HEK293 (cell line): ENCODE measurements around the gene C1orf198.

ENCODE experiments used
- CTCF ChIA-PET: fragments of 350-600 bp; formaldehyde crosslinking; extraction: SDS; loops from one replicate; lab custom pipeline; 2021; ENCODE audit warnings: antibody characterized with exemption; lab: Yijun Ruan, JAX
- POLR2A ChIA-PET: fragments of 300-600 bp; formaldehyde crosslinking; extraction: SDS; loops from one replicate; lab custom pipeline; 2020; ENCODE audit warnings: antibody characterized with exemption, inconsistent platforms; lab: Yijun Ruan, JAX
- H3K27ac ChIP-seq: fragments of 200-500 bp; sonication (Bioruptor generic); 2 replicates; pipeline ENCODE4 v1.5.1; 2014; ENCODE audit warnings: low read depth, low read length, control low read depth, inconsistent platforms; ENCODE audit errors: extremely low read depth
- H3K36me3 ChIP-seq, 2 experiments: fragments of 200-500 bp in 1 of 2; sonication (Bioruptor generic) in 1 of 2; 1 replicate in 1 of 2; 2 replicates in 1 of 2; pipeline ENCODE4 v1.5.1; 2014 to 2017; ENCODE audit warnings: inconsistent platforms in 2 of 2, low read length in 2 of 2; ENCODE audit not compliant: control insufficient read depth in 2 of 2, insufficient read depth in 1 of 2
- H3K4me1 ChIP-seq: fragments of 200-500 bp; sonication (Bioruptor generic); 2 replicates; pipeline ENCODE4 v1.5.1; 2014; ENCODE audit warnings: mild to moderate bottlenecking, low read length, inconsistent platforms; ENCODE audit not compliant: control insufficient read depth, insufficient read depth
- H3K4me3 ChIP-seq: 2 replicates; pipeline ENCODE4 v1.5.1; 2011; ENCODE audit warnings: low read depth, mild to moderate bottlenecking, control low read depth, low read length, moderate library complexity
- H3K9me3 ChIP-seq: fragments of 200-500 bp; sonication (Bioruptor generic); 2 replicates; pipeline ENCODE4 v1.5.1; 2014; ENCODE audit warnings: low read depth, low read length, inconsistent platforms; ENCODE audit not compliant: control insufficient read depth, insufficient read depth
- BCL6B ChIP-seq: fragments of 450-650 bp; formaldehyde crosslinking; IDR thresholded peaks from 2 replicates; pipeline ENCODE4 v1.5.1; 2017; ENCODE audit warnings: missing biosample characterization, missing genetic modification characterization
- GLI2 ChIP-seq: fragments of 450-650 bp; formaldehyde crosslinking; IDR thresholded peaks from 2 replicates; pipeline ENCODE4; 2017; ENCODE audit warnings: missing biosample characterization, missing genetic modification characterization, low read depth, borderline replicate concordance
- IKZF3 ChIP-seq: fragments of 450-650 bp; IDR thresholded peaks from 2 replicates; pipeline ENCODE4 v1.5.0; 2018; ENCODE audit warnings: missing biosample characterization, mild to moderate bottlenecking, missing genetic modification characterization, moderate library complexity
- KLF10 ChIP-seq: fragments of 450-650 bp; IDR thresholded peaks from 2 replicates; pipeline ENCODE4 v1.5.1; 2018; ENCODE audit warnings: missing biosample characterization, mild to moderate bottlenecking, missing genetic modification characterization
- KLF7 ChIP-seq: fragments of 450-650 bp; formaldehyde crosslinking; IDR thresholded peaks from 2 replicates; pipeline ENCODE4 v1.5.1; 2016; ENCODE audit warnings: missing biosample characterization, missing genetic modification characterization, borderline replicate concordance
- KLF8 ChIP-seq: fragments of 450-650 bp; formaldehyde crosslinking; IDR thresholded peaks from 2 replicates; pipeline ENCODE4 v1.5.1; 2016; ENCODE audit warnings: missing biosample characterization, missing genetic modification characterization
- YY2 ChIP-seq: fragments of 450-650 bp; formaldehyde crosslinking; IDR thresholded peaks from 2 replicates; pipeline ENCODE4 v1.5.1; 2016; ENCODE audit warnings: missing biosample characterization, missing genetic modification characterization
- ZBTB1 ChIP-seq: fragments of 450-650 bp; formaldehyde crosslinking; IDR thresholded peaks from 2 replicates; pipeline ENCODE4 v1.5.1; 2016; ENCODE audit warnings: missing biosample characterization, missing genetic modification characterization
- ZBTB48 ChIP-seq: fragments of 450-650 bp; formaldehyde crosslinking; IDR thresholded peaks from 2 replicates; pipeline ENCODE4 v1.5.1; 2016; ENCODE audit warnings: missing biosample characterization, missing genetic modification characterization
- ZBTB8A ChIP-seq: fragments of 450-650 bp; formaldehyde crosslinking; IDR thresholded peaks from 2 replicates; pipeline ENCODE4 v1.5.1; 2016; ENCODE audit warnings: missing biosample characterization, missing genetic modification characterization
- ZFP41 ChIP-seq: fragments of 450-650 bp; formaldehyde crosslinking; IDR thresholded peaks from 2 replicates; pipeline ENCODE4 v1.5.1; 2016; ENCODE audit warnings: missing biosample characterization, missing genetic modification characterization, borderline replicate concordance
- ZNF114 ChIP-seq: fragments of 450-650 bp; formaldehyde crosslinking; IDR thresholded peaks from 2 replicates; pipeline ENCODE4 v1.5.0; 2017; ENCODE audit warnings: missing biosample characterization, missing genetic modification characterization
- ZNF155 ChIP-seq: fragments of 450-650 bp; formaldehyde crosslinking; IDR thresholded peaks from 2 replicates; pipeline ENCODE4 v1.5.1; 2016; ENCODE audit warnings: missing biosample characterization, missing genetic modification characterization
- ZNF184 ChIP-seq: fragments of 450-650 bp; IDR thresholded peaks from 2 replicates; pipeline ENCODE4 v1.5.1; 2018; ENCODE audit warnings: missing biosample characterization, mild to moderate bottlenecking, missing genetic modification characterization
- ZNF280C ChIP-seq: fragments of 450-650 bp; formaldehyde crosslinking; IDR thresholded peaks from 2 replicates; pipeline ENCODE4 v1.5.1; 2016; ENCODE audit warnings: missing biosample characterization, missing genetic modification characterization
- ZNF335 ChIP-seq: fragments of 450-650 bp; formaldehyde crosslinking; conservative IDR thresholded peaks from 2 replicates; pipeline ENCODE4 v1.5.1; 2016; ENCODE audit warnings: missing biosample characterization, missing genetic modification characterization
- ZNF404 ChIP-seq: fragments of 450-650 bp; formaldehyde crosslinking; IDR thresholded peaks from 2 replicates; pipeline ENCODE4 v1.5.1; 2017; ENCODE audit warnings: missing biosample characterization, missing genetic modification characterization
- ZNF426 ChIP-seq: fragments of 450-650 bp; formaldehyde crosslinking; IDR thresholded peaks from 2 replicates; pipeline ENCODE4 v1.5.1; 2017; ENCODE audit warnings: missing biosample characterization, missing genetic modification characterization, mild to moderate bottlenecking, inconsistent platforms, moderate library complexity
- ZNF449 ChIP-seq: fragments of 450-650 bp; formaldehyde crosslinking; IDR thresholded peaks from 2 replicates; pipeline ENCODE4 v1.5.1; 2017; ENCODE audit warnings: missing biosample characterization, mild to moderate bottlenecking, missing genetic modification characterization, moderate library complexity
- ZNF521 ChIP-seq: fragments of 450-650 bp; formaldehyde crosslinking; IDR thresholded peaks from 2 replicates; pipeline ENCODE4 v1.5.1; 2017; ENCODE audit warnings: missing biosample characterization, mild to moderate bottlenecking, missing genetic modification characterization
- ZNF529 ChIP-seq: fragments of 450-650 bp; formaldehyde crosslinking; IDR thresholded peaks from 2 replicates; pipeline ENCODE4 v1.5.1; 2017; ENCODE audit warnings: missing genetic modification characterization, missing biosample characterization; ENCODE audit not compliant: insufficient replicate concordance
- ZNF560 ChIP-seq: fragments of 450-650 bp; formaldehyde crosslinking; IDR thresholded peaks from 2 replicates; pipeline ENCODE4 v1.5.1; 2017; ENCODE audit warnings: missing biosample characterization, missing genetic modification characterization, borderline replicate concordance
- ZNF561 ChIP-seq: fragments of 450-650 bp; IDR thresholded peaks from 2 replicates; pipeline ENCODE4 v1.5.1; 2018; ENCODE audit warnings: missing biosample characterization, missing genetic modification characterization, borderline replicate concordance
- ZNF747 ChIP-seq: fragments of 450-650 bp; formaldehyde crosslinking; IDR thresholded peaks from 2 replicates; pipeline ENCODE4 v1.5.1; 2016; ENCODE audit warnings: missing biosample characterization, missing genetic modification characterization
- ZXDB ChIP-seq: fragments of 450-650 bp; formaldehyde crosslinking; IDR thresholded peaks from 2 replicates; pipeline ENCODE4 v1.5.1; 2016; ENCODE audit warnings: missing biosample characterization, missing genetic modification characterization
- TF ChIP-seq, protein P1 (sequence below): fragments of 450-650 bp; formaldehyde crosslinking; IDR thresholded peaks from 2 replicates; pipeline ENCODE4 v1.5.1; 2016; ENCODE audit warnings: missing biosample characterization, missing genetic modification characterization

Gene C1orf198

GRCh38 chr1:230818901-230819300 lies 49.4 kb downstream of the C1orf198 start:
- no peak overlapping the region for H3K4me3 ChIP-seq
- CTCF ChIA-PET, result no interaction called here
- POLR2A ChIA-PET, result no interaction called here
- H3K27ac ChIP-seq, result no peak overlapping the region
- no peaks in the 10 kb centered on the region for H3K4me1 ChIP-seq
- H3K9me3 ChIP-seq, result no peaks in the 10 kb centered on the region
- no peaks in the 10 kb centered on the region for H3K36me3 ChIP-seq
- TF ChIP-seq ZNF521 (tag by site-specific recombination), result no peak
- TF ChIP-seq BCL6B, result no peak
- no peak for TF ChIP-seq ZBTB8A (tag by site-specific recombination)
- no peak for TF ChIP-seq ZBTB1 (tag by site-specific recombination)
- TF ChIP-seq ZNF561 (tag by site-specific recombination), result no peak
- TF ChIP-seq GLI2 (tag by site-specific recombination), result no peak
- no peak for TF ChIP-seq ZNF155 (tag by site-specific recombination)

- H3K4me3 ChIP-seq, result no peak overlapping the region
- no peaks in the 10 kb centered on the region for H3K4me1 ChIP-seq
- TF ChIP-seq, protein P1, sequence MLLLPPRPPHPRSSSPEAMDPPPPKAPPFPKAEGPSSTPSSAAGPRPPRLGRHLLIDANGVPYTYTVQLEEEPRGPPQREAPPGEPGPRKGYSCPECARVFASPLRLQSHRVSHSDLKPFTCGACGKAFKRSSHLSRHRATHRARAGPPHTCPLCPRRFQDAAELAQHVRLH (tag by site-specific recombination), result no peak
- TF ChIP-seq ZNF529 (no peak), ZNF335 (tag by site-specific recombination) (no peak), ZXDB (tag by site-specific recombination) (no peak), ZNF449 (tag by site-specific recombination) (no peak), ZNF560 (no peak), ZNF184 (tag by site-specific recombination) (no peak), ZNF747 (tag by site-specific recombination) (no peak), KLF10 (tag by site-specific recombination) (no peak), ZNF404 (tag by site-specific recombination) (no peak), ZNF155 (tag by site-specific recombination) (no peak), ZFP41 (tag by site-specific recombination) (no peak), ZNF280C (tag by site-specific recombination) (no peak), KLF7 (tag by site-specific recombination) (no peak), IKZF3 (tag by site-specific recombination) (no peak), ZNF114 (tag by site-specific recombination) (no peak), YY2 (tag by site-specific recombination) (no peak), ZNF426 (no peak), KLF8 (no peak), ZBTB48 (tag by site-specific recombination) (no peak)
- no peaks in the 10 kb centered on the region for H3K9me3 ChIP-seq
- CTCF ChIA-PET, result no interaction called here
- no peak overlapping the region for H3K27ac ChIP-seq
- POLR2A ChIA-PET, result interaction anchor here (1.0 kb wide), 1 partner anchor 50 kb away, joined by 3 read pairs; the partner anchor contains the start of gene C1orf198
- H3K36me3 ChIP-seq, result no peaks in the 10 kb centered on the region
These were observed 50.0 kb downstream of the C1orf198 start for GRCh38 chr1:230818367-230818766.
